ENCODE measurements around the gene PIGK. TPM values are rescaled to one million over a fixed set of nuclear protein-coding genes. Genes with fewer than 3 reads are reported as not detected.

The PIGK gene
- total and polyA plus RNA-seq, 2 donors (not counting 3 experiments of a cell fraction or from before 2014, with no cell fraction given) = 12.3 to 32.3 TPM

- H3K27me3 ChIP-seq (ENCODE audit: control insufficient read depth in 2 of 2, insufficient read depth in 2 of 2, low read length in 2 of 2) = no peaks in the 10 kb centered on the region
- H3K36me3 ChIP-seq (ENCODE audit: control insufficient read depth in 2 of 2, extremely low read depth in 1 of 2, insufficient read depth in 2 of 2, low read length in 2 of 2) = no peaks in the 10 kb centered on the region
- H2AFZ ChIP-seq (ENCODE audit: low read depth, low read length) = no peak overlapping the region
- TF ChIP-seq FOS (IDR thresholded peaks at IDR 0.05; ENCODE audit: borderline replicate concordance, insufficient read depth, low read length) = no peak
- TF ChIP-seq JUN (IDR thresholded peaks at IDR 0.05; ENCODE audit: borderline replicate concordance, insufficient read depth, insufficient read length, low read depth) = no peak
- no peak for TF ChIP-seq CTCF (IDR thresholded peaks at IDR 0.05; ENCODE audit: extremely low read depth in 1 of 2, insufficient read depth in 1 of 2, low read depth in 1 of 2, low read length in 2 of 2)
- TF ChIP-seq POLR2A (IDR thresholded peaks at IDR 0.05; ENCODE audit: low read depth, low read length) = no peak
- TF ChIP-seq POLR2AphosphoS5 (IDR thresholded peaks at IDR 0.05; ENCODE audit: insufficient read depth, low read depth, low read length) = no peak
- no peak for TF ChIP-seq EZH2 (IDR thresholded peaks at IDR 0.05; ENCODE audit: borderline replicate concordance, low read depth, low read length, severe bottlenecking)
- TF ChIP-seq GATA2 (IDR thresholded peaks at IDR 0.05; ENCODE audit: insufficient read depth, insufficient read length, low read depth, low read length) = no peak
- no peak for TF ChIP-seq MYC (IDR thresholded peaks at IDR 0.05; ENCODE audit: low read depth, low read length)
- TF ChIP-seq, protein P1, sequence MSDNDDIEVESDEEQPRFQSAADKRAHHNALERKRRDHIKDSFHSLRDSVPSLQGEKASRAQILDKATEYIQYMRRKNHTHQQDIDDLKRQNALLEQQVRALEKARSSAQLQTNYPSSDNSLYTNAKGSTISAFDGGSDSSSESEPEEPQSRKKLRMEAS (IDR thresholded peaks at IDR 0.05; ENCODE audit: insufficient read depth, insufficient read length) = no peak
- no peaks in the 10 kb centered on the region for H3K9me3 ChIP-seq (replicated peaks; ENCODE audit: control insufficient read depth, insufficient read depth, low read length)
- FAIRE-seq (no peak), DNase-seq (ENCODE audit: low read depth, low spot score) (no peak)
- dilution Hi-C loops (cut with MboI; ENCODE audit: extremely low pct_ligation_motif_present, low sequenced_read_pairs) = no loop called here
- intact Hi-C loops (cut with micrococcal nuclease) = no loop called here
- BruUV-seq (replicated peaks) = no TSS peak
- H3K4me3 ChIP-seq (replicated peaks in 1 of 3; ENCODE audit: insufficient read depth in 1 of 3, low read depth in 1 of 3, low read length in 3 of 3) = no peak overlapping the region
- no peaks in the 10 kb centered on the region for H3K9me1 ChIP-seq (replicated peaks; ENCODE audit: control insufficient read depth, extremely low read depth, insufficient read depth, low read length)
- H4K20me1 ChIP-seq (replicated peaks; ENCODE audit: control insufficient read depth, extremely low read depth, insufficient read depth, low read length) = no peaks in the 10 kb centered on the region
- no peaks in the 10 kb centered on the region for H3K79me2 ChIP-seq (ENCODE audit: control insufficient read depth, insufficient read depth, low read length)
- H3K9ac ChIP-seq (replicated peaks; ENCODE audit: extremely low read depth, insufficient read depth, low read length) = no peak overlapping the region
- H3K4me1 ChIP-seq (ENCODE audit: control insufficient read depth, extremely low read depth, insufficient read depth, low read length) = no peaks in the 10 kb centered on the region
- ChIA-PET CTCF (no interaction called here), POLR2A (no interaction called here)
- H3K4me2 ChIP-seq (ENCODE audit: insufficient read depth, low read length) = no peak overlapping the region
- no peak overlapping the region for H3K27ac ChIP-seq (ENCODE audit: insufficient read depth, low read depth, low read length)
These were observed 134.8 kb downstream of the PIGK start for GRCh38 chr1:77084457-77084856.

Data from endothelial cell of umbilical vein (primary cell).